Measurements from ENCODE around the gene C16orf89.

C16orf89 gene

DNA sequence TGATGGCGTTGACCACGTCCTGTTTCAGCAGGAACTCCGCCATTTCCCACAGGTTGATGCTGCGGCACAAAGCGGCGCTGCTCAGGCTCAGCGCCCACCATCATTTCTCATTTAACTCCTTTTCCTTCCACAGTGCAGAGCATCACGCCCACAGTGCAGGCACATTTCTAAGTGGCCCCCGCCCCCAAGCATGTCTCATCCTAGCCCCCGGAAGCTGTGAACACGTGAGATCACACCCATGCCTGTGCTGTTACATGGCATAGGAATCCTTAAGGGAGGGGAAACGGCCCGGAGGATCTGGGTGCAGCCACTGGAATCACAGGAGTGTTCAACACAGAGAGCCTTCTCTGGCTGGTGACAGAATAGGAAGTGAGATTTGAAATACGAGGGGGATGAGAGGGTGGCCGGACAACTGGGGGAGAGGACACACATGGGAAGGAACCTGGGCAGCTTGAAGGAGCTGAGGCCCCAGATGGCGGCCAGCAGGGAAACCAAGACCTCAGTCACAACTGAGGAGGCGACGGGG is 36.7 kb downstream of the C16orf89 start:
- H3K27ac ChIP-seq = no peak overlapping the region

DNA sequence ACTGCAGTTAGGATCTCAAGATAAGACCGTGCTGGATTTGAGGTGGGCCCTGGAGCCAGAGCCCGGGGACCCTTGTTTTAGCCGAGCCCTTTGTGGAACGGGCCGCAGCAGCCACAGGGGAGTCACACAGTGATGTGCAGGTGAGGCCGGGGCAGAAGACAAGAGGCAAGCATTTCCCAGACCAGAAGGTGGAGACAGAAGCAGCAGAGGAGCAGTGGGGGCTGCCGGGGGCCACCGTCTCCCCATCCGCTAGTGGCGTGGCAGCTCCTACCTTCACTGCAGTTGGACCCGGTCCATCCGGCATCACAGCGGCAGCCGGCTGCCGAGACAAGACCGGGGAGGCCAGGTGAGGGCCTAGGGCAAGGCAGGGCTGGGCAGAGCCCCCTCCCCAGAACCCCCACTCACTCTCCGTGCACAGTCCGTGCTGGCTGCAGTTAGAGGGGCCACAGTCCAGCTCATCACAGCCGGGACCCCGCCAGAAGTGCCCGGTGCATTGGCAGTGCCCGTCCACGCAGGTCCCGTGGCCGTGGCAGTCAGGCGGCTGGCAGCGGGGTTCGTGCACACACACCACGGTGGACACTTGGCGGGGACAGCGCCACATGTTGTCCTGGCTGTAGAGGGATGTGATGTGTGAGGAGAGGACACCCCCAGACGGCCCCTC is 38.1 kb downstream of the C16orf89 start:
- H3K27ac ChIP-seq = no peak overlapping the region
- H3K4me3 ChIP-seq = no peak overlapping the region
- TF ChIP-seq, protein P1, sequence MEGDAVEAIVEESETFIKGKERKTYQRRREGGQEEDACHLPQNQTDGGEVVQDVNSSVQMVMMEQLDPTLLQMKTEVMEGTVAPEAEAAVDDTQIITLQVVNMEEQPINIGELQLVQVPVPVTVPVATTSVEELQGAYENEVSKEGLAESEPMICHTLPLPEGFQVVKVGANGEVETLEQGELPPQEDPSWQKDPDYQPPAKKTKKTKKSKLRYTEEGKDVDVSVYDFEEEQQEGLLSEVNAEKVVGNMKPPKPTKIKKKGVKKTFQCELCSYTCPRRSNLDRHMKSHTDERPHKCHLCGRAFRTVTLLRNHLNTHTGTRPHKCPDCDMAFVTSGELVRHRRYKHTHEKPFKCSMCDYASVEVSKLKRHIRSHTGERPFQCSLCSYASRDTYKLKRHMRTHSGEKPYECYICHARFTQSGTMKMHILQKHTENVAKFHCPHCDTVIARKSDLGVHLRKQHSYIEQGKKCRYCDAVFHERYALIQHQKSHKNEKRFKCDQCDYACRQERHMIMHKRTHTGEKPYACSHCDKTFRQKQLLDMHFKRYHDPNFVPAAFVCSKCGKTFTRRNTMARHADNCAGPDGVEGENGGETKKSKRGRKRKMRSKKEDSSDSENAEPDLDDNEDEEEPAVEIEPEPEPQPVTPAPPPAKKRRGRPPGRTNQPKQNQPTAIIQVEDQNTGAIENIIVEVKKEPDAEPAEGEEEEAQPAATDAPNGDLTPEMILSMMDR (IDR thresholded peaks at IDR 0.05) = no peak
- no peak for DNase-seq (ENCODE audit: low spot score)

More for the DNA sequence above, 36.7 kb downstream of the C16orf89 start:
- TF ChIP-seq, protein P1 (IDR thresholded peaks at IDR 0.05) = no peak
- H3K4me3 ChIP-seq = no peak overlapping the region
- no peak for DNase-seq (ENCODE audit: low spot score)

DNA sequence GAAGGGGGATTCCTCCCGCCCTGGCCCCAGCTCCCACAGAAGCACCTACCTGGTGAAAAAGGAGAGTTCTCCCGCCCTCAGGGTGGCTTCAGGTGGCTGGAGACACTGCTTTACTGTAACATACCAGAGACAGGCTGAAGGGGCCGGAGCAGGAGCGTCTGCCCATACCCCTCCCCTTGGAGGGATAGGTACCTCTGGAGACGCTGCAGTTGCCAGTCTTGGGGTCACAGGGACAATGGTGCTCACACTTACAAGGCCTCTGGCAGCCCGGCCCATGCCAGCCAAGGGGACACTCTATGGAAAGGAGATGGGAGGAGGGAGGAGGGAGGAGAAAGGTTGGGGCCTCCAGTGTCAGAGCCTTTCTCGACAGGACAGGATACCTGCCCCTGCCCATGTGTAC is 38.7 kb downstream of the C16orf89 start:
- DNase-seq (ENCODE audit: low spot score) = no peak
- TF ChIP-seq, protein P1 (IDR thresholded peaks at IDR 0.05) = no peak
- H3K4me3 ChIP-seq = no peak overlapping the region
- no peak overlapping the region for H3K27ac ChIP-seq

DNA sequence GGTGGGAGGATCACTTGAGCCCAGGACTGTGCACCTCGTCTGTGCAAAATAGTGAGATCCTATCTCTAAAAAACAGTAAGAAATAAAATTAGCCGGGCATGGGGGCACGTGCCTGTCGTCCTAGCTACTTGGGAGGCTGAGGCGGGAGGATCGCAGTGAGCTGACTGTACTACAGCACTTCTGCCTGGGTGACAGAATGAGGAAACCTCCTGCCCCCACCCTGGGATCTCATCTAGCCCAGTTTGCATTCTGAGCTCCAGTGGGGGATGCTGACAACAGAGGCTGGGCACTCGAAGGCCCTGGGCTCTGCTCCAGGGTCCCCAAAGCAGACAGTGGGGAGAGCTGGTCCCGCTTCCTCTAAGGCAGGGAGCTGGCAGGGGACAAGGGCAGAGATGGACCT is 39.1 kb downstream of the C16orf89 start:
- Histone ChIP-seq H3K27ac (no peak overlapping the region), H3K4me3 (no peak overlapping the region)
- TF ChIP-seq, protein P1 (IDR thresholded peaks at IDR 0.05) = no peak
- DNase-seq (ENCODE audit: low spot score) = no peak

DNA sequence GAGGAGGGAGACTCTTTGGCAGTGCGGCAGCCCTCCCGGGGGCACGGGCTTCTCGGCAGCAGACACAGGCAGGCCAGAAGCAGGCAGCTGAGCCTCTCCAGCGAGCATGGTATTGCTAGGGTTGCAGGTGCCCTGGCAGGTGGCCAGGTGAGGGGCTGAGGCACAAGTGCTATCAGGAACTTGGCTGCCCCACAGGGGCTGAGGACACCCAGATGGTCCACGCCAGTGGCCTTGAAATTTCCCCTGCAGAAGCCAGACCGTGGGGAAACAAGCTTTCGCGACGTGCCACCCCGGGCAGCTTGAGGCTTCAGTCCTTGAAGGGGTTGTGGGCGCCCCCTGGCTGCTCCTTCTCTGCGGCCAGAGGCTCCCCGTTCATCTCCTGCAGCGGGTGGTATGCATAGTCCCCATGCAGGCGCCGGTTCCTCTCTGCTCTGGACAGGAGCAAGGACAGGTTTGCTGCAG is 40.6 kb downstream of the C16orf89 start:
- H3K4me3 ChIP-seq = no peak overlapping the region
- TF ChIP-seq, protein P1 (IDR thresholded peaks at IDR 0.05) = no peak
- no peak overlapping the region for H3K27ac ChIP-seq
- DNase-seq (ENCODE audit: low spot score) = no peak

DNA sequence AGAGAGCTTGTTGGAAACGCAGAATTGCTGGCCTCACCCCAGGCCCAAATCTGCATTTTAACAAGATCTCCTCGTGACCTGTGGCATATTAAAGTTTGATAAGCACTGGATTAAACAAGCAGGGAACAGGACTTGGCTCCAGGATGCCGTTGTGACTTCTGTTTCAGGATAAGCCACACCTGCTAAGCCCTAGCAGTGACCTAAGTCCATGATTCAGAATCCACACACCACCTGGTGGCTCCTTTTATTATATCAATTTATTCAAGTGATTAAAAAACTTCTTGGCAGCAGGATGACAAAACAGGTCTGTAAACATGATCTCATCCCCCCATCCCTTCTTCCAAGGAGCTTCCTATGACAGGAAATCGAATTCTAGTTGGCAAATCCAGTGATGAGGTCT is 41.1 kb downstream of the C16orf89 start:
- no peak overlapping the region for H3K4me3 ChIP-seq
- H3K27ac ChIP-seq = no peak overlapping the region
- TF ChIP-seq, protein P1 (IDR thresholded peaks at IDR 0.05) = no peak
- no peak for DNase-seq (ENCODE audit: low spot score)

DNA sequence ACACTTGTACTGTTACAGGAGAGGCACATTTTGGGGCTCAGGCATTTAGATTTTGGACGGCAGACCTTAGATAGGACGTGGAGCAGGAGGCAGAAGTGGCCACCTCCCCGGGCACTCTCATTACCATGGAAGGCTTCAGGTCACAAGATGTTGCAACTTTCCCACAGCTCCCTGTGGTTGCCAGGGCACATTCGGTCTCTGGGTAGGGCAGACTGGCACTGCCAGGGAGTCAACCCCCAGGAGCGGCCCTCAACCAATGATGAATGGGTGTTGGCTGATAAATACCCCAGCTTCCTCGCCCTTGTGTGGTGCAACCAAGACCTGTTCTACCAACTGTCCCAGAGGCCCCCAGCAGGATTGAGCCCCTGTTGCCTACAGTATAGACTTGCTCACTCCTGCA is 43.2 kb downstream of the C16orf89 start:
- no peak for DNase-seq (ENCODE audit: low spot score)
- no peak overlapping the region for H3K4me3 ChIP-seq
- H3K27ac ChIP-seq = no peak overlapping the region
- TF ChIP-seq, protein P1 (IDR thresholded peaks at IDR 0.05) = no peak

Data from coronary artery (tissue), 2 donors.